Endodermal cell (in vitro differentiated cells): ENCODE data around the gene FGR. TPM values are rescaled to one million over a fixed set of nuclear protein-coding genes. Genes with fewer than 3 reads are reported as not detected.
"Not testable (repeated sequence)": the region's sequence is repeated elsewhere in the genome, so short reads cannot be mapped to it uniquely, and the experiment has no call there.

Source experiments
- DNase-seq: peaks from one replicate; pipeline ENCODE4 v3.0.0-alpha.2; 2017
- H3K27ac ChIP-seq: 2 replicates; pipeline ENCODE4 v1.5.1; 2013; ENCODE audit warnings: mild to moderate bottlenecking, low read depth, low read length, moderate library complexity
- H3K27me3 ChIP-seq: 2 replicates; pipeline ENCODE4 v1.6.1; 2013; ENCODE audit warnings: mild to moderate bottlenecking, low read length, moderate library complexity; ENCODE audit not compliant: insufficient read depth, control insufficient read depth, poor library complexity, severe bottlenecking
- H3K36me3 ChIP-seq: 2 replicates; pipeline ENCODE4 v1.7.0; 2013; ENCODE audit warnings: mild to moderate bottlenecking, low read length, moderate library complexity; ENCODE audit not compliant: control insufficient read depth, insufficient read depth
- H3K4me1 ChIP-seq: one replicate; pipeline ENCODE4 v1.7.0; 2013; ENCODE audit warnings: low read length; ENCODE audit not compliant: control insufficient read depth, insufficient read depth
- H3K4me3 ChIP-seq: 2 replicates; pipeline ENCODE4 v1.5.1; 2013; ENCODE audit warnings: mild to moderate bottlenecking, low read length, moderate library complexity
- H3K9ac ChIP-seq: 2 replicates; pipeline ENCODE4 v1.6.1; 2013; ENCODE audit warnings: mild to moderate bottlenecking, low read length, moderate library complexity; ENCODE audit not compliant: poor library complexity, severe bottlenecking; ENCODE audit errors: extremely low read depth
- H3K9me3 ChIP-seq: 2 replicates; pipeline ENCODE4 v1.6.1; 2013; ENCODE audit warnings: mild to moderate bottlenecking, low read length, moderate library complexity; ENCODE audit not compliant: control insufficient read depth
- H3K27ac Mint-ChIP-seq: 2 replicates; pipeline ENCODE4 v1.8.0; 2020; ENCODE audit warnings: mixed read lengths
- H3K27me3 Mint-ChIP-seq: 2 replicates; pipeline ENCODE4 v1.8.0; 2021; ENCODE audit warnings: mild to moderate bottlenecking, mixed read lengths; ENCODE audit not compliant: insufficient read depth
- H3K36me3 Mint-ChIP-seq: 2 replicates; pipeline ENCODE4 v1.8.0; 2020; ENCODE audit warnings: low read depth, mixed read lengths
- H3K4me1 Mint-ChIP-seq: 2 replicates; pipeline ENCODE4 v1.8.0; 2020; ENCODE audit warnings: mixed read lengths
- H3K4me3 Mint-ChIP-seq: 2 replicates; pipeline ENCODE4 v1.8.0; 2020; ENCODE audit warnings: mild to moderate bottlenecking, moderate library complexity, mixed read lengths
- H3K9me3 Mint-ChIP-seq: 2 replicates; pipeline ENCODE4 v1.8.0; 2020; ENCODE audit warnings: mild to moderate bottlenecking, mixed read lengths
- WGBS, 2 experiments: methylation state at CpG; one replicate each; pipeline versions ENCODE4 v1.1.5 to v1.1.7; 2013; ENCODE audit warnings: missing lambda C conversion rate in 2 of 2, mixed read lengths in 1 of 2; ENCODE audit not compliant: insufficient coverage in 1 of 2, insufficient read length in 1 of 2; 5-methylcytosine and 5-hydroxymethylcytosine counted together
- total RNA-seq, 2 donors: library from RNA; stranded (reverse); fragmentation: NEBNext Ultra II Directional in 1 of 2; extraction: Animal tissue kit (Norgen Biotek cat#: 25700) in 1 of 2; gene quantifications; 2 replicates in 1 of 2; 3 replicates in 1 of 2; pipeline ENCODE4 v1.2.1, GENCODE V29; 2021
- TF ChIP-seq, protein P1 (sequence below): fragments of 200-600 bp; sonication (generic); conservative IDR thresholded peaks from 2 replicates; pipeline ENCODE4 v1.5.0; 2021; ENCODE audit warnings: antibody characterized with exemption, mild to moderate bottlenecking

Gene FGR
- total RNA-seq, 2 donors from 2014 or later: not detected

GRCh38 chr1:27623327-27624212 lies 11.4 kb downstream of the FGR start:
- H3K4me1 ChIP-seq: no peaks in the 10 kb centered on the region
- no peaks in the 10 kb centered on the region for H3K36me3 ChIP-seq
- no peaks in the 10 kb centered on the region for H3K27me3 ChIP-seq
- Mint-ChIP-seq H3K36me3 (no peaks in the 10 kb centered on the region), H3K4me3 (no peak overlapping the region), H3K4me1 (peaks cover 4% of the 10 kb centered on the region), H3K27ac (no peak overlapping the region), H3K9me3 (no peaks in the 10 kb centered on the region), H3K27me3 (peaks cover 3% of the 10 kb centered on the region)
- no peak for DNase-seq
- no peaks in the 10 kb centered on the region for H3K9me3 ChIP-seq
- no peak overlapping the region for H3K4me3 ChIP-seq
- no peak overlapping the region for H3K27ac ChIP-seq
- TF ChIP-seq, protein P1, sequence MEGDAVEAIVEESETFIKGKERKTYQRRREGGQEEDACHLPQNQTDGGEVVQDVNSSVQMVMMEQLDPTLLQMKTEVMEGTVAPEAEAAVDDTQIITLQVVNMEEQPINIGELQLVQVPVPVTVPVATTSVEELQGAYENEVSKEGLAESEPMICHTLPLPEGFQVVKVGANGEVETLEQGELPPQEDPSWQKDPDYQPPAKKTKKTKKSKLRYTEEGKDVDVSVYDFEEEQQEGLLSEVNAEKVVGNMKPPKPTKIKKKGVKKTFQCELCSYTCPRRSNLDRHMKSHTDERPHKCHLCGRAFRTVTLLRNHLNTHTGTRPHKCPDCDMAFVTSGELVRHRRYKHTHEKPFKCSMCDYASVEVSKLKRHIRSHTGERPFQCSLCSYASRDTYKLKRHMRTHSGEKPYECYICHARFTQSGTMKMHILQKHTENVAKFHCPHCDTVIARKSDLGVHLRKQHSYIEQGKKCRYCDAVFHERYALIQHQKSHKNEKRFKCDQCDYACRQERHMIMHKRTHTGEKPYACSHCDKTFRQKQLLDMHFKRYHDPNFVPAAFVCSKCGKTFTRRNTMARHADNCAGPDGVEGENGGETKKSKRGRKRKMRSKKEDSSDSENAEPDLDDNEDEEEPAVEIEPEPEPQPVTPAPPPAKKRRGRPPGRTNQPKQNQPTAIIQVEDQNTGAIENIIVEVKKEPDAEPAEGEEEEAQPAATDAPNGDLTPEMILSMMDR: no peak
- 89% methylated on average over 5 to 13 of the region's 13 CpGs for WGBS, 2 experiments
- H3K9ac ChIP-seq: no peak overlapping the region

GRCh38 chr1:27622828-27623227 lies 12.2 kb downstream of the FGR start:
- no peak overlapping the region for H3K4me3 ChIP-seq
- no peak overlapping the region for H3K27ac ChIP-seq
- no peaks in the 10 kb centered on the region for H3K36me3 ChIP-seq
- H3K36me3 Mint-ChIP-seq: no peaks in the 10 kb centered on the region
- H3K27me3 Mint-ChIP-seq: peaks cover 3% of the 10 kb centered on the region
- peaks cover 5% of the 10 kb centered on the region for H3K4me1 Mint-ChIP-seq
- WGBS, 2 experiments: 93% methylated on average over 3 to 4 of the region's 4 CpGs
- no peak overlapping the region for H3K9ac ChIP-seq
- H3K27ac Mint-ChIP-seq: no peak overlapping the region
- no peaks in the 10 kb centered on the region for H3K9me3 ChIP-seq
- H3K4me1 ChIP-seq: no peaks in the 10 kb centered on the region
- TF ChIP-seq, protein P1: no peak
- H3K27me3 ChIP-seq: no peaks in the 10 kb centered on the region
- peak; percentile 74 for DNase-seq
- H3K9me3 Mint-ChIP-seq: no peaks in the 10 kb centered on the region
- no peak overlapping the region for H3K4me3 Mint-ChIP-seq

DNA sequence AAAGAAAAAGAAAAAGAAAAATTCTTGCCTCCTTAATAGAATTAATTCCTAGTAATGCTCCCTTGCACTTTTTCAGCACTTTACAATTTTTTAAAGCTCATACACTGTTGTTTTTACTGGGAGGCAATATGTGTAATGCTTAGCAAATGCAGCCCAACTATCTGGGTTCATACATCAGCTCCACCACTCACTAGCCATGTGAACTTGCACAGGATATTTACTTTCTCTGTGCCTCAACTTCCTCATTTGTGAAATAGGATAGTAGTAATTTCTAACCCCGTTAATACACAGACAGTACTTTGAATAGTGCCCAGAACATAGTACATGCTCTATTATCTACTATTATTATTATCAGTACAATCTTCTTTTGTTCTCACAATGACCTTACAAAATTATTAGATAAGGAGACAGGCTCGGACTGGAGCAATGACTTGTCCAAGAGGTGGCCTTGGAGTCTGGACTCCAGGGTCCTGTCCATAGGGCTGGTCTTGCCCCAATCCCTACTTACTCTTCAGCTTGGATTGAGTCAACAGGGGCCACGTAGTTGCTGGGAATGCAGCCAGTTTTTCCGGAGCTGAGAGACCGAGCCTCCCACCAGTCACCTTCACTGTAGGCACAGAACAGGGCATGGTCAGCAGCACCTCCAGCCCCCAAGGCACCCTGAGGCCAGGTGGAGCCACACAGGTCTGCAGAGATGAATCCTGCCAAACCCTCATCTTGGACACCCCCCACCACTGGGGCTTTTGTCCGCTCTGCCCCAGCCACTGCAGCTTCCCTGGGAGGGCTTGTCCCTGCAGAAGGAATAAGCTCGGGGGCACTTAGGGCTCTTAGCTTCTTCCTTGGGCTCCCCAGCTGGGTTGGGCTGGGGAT lies 13.7 kb downstream of the FGR start:
- Histone ChIP-seq H3K4me1 (no peaks in the 10 kb centered on the region), H3K4me3 (no peak overlapping the region), H3K9me3 (no peaks in the 10 kb centered on the region), H3K27ac (no peak overlapping the region), H3K27me3 (no peaks in the 10 kb centered on the region), H3K36me3 (no peaks in the 10 kb centered on the region), H3K9ac (no peak overlapping the region)
- DNase-seq: no peak
- TF ChIP-seq, protein P1: no peak
- Mint-ChIP-seq H3K4me1 (peaks cover 5% of the 10 kb centered on the region), H3K27ac (no peak overlapping the region), H3K9me3 (no peaks in the 10 kb centered on the region), H3K4me3 (no peak overlapping the region), H3K27me3 (peaks cover 4% of the 10 kb centered on the region), H3K36me3 (no peaks in the 10 kb centered on the region)
- WGBS, 2 experiments: 82 to 91% methylated on average over 4 to 7 of the region's 7 CpGs

DNA sequence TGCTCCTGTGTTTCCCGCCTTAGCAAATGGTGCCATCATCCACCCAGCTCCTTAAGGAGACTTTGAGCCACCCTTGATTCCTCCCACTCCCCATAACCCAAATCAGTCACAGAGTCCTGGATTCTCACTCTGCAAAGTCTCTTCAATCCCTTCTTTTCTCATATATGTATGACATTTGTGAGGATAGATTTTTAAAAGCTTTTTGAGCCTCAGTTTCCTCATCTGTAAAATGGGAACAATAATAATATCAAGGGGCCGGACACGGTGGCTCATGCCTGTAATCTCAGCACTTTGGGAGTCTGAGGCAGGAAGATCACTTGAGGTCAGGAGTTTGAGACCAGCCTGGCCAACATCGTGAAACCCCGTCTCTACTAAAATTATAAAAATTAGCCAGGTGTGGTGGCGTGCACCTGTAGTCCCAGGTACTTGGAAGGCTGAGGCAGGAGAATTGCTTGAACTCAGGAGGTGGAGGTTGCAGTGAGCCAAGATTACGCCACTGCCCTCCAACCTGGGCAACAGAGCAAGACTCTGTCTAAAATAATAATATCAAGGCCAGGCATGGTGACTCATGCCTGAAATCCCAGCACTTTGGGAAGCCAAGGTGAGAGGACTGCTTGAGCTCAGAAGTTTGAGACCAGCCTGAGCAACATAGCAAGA lies 15.1 kb downstream of the FGR start:
- not testable (repeated sequence) for H3K27ac Mint-ChIP-seq

More for the DNA sequence above, 15.1 kb downstream of the FGR start:
- H3K9me3 Mint-ChIP-seq, H3K36me3 Mint-ChIP-seq, H3K4me3 ChIP-seq, H3K4me1 Mint-ChIP-seq, H3K36me3 ChIP-seq, H3K4me1 ChIP-seq, H3K9me3 ChIP-seq, H3K27ac ChIP-seq, H3K4me3 Mint-ChIP-seq, H3K9ac ChIP-seq, DNase-seq, H3K27me3 ChIP-seq: not testable (repeated sequence)
- peaks cover 10% of the 10 kb centered on the region for H3K27me3 Mint-ChIP-seq
- WGBS, 2 experiments: 91 to 94% methylated on average over 6 to 7 of the region's 7 CpGs
